GM21576 (cell line): Measurements from ENCODE around the gene TTC28.

Experiments
- ATAC-seq: cut with Tn5 transposase; IDR thresholded peaks from one replicate; pipeline ENCODE4 v1.9.1; 2021; ENCODE audit warnings: mild to moderate bottlenecking, moderate library complexity; ENCODE audit not compliant: unreplicated experiment

Gene TTC28

DNA sequence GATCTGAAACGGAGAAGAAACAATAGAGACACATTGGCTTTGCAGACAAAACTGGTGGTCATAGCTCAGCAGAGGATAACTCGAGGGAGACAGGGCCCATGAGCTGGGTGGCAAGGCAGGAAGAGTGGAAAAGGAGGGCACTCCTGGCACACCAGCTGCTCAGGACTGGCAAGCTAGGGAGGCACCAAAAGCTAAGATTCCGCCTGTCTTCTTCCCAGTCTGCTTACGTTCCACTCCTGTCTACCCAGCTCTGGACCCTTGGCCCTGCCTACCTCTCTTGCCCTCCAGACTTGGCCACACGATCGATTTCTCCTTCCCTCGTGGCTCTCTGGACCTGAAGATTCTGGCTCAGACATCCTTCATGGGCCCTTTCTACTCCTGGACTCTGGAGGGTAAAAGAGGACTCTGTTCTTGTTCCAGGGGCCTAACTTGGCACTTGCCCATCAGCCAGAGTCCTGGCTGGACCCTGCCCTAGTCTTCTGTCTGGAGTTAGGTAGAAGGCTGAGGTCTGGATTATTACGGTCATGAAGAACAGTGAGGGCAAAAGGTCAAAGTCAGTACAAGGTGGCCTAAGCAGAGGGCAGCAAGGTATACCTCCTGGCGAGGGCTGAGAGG lies 645.4 kb downstream of the TTC28 start:
- no peak for ATAC-seq

DNA sequence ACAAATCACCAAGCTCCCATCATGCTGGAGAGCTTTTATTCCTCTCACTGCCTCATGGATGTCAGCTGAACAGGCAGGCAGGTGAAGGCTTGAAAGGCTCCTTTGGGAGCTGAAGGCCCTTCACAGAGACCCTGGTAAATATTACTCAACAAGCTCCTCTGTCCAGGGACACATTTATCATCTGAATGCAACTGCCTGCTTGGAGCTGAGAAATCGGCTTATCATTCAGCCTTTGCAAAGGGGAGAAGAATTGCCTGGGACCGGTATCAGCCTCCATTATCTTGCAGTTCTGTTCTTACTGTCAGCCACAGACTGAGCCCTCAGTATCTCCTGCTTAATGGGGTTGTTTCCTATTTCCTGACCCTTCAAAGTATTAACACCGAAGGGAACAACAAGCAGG lies 646.8 kb downstream of the TTC28 start:
- no peak for ATAC-seq

DNA sequence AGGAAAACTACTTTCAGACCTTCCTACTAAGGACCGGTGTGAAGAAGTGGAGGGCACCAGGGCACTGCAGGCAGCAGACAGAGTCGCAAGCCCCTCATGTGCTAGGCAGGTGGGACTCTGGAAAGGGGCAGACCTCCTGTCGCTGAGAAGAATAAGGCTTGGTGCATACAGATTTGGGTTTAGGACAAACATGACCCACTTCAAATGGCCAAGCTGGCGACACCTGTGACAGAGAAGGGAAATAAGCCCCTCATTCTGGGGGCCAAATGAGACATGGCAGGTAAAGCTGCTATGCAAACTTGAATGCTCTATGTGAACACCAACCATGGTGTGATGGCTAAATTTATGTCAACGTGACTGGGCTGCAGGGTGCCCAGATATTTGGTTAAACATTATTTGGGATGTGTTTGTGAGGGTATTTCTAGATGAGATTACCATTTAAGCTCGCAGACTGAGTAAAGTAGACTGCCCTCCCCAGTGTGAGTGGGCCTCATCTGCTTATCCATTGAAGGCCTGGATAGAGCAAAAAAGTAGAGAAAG lies 648.2 kb downstream of the TTC28 start:
- ATAC-seq = no peak

DNA sequence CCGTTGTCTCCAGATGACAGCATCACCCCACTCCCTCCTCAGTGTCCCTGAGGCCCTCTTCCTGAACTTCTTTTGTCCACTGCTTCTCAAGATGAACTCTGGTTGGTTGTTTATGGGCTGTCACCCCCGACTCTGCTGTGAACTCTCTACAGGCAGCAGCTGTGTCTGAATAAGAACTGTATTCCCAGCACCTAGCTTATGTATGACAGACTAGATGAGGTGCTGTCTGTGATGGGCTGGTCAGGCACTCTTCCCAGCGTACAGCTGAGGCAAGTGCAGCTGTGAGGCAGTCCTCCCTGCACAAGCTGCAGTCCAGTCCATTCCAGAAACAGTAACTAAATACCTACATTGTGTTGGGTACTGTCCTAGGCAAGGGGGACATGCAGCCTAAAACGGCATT lies 649.2 kb downstream of the TTC28 start:
- ATAC-seq = no peak

DNA sequence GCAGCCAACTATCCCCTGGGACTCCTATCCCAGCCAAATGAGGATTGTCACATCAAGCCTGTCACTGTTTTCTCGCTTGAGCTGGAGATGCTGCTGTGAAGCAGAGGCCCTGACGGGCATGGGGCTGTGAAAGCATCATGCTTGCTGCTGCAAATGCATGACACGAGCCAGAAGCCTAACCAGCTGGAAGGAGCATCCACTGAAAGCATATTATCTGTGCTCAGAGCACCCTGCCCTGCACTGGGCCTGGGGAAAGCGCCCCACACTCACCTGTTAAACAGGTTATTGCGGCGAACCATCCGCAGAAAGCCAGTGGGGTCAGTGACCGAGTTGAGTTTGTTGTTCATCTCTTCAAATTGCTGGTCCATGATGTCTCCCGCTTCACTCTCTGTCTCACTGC lies 649.7 kb downstream of the TTC28 start:
- no peak for ATAC-seq

DNA sequence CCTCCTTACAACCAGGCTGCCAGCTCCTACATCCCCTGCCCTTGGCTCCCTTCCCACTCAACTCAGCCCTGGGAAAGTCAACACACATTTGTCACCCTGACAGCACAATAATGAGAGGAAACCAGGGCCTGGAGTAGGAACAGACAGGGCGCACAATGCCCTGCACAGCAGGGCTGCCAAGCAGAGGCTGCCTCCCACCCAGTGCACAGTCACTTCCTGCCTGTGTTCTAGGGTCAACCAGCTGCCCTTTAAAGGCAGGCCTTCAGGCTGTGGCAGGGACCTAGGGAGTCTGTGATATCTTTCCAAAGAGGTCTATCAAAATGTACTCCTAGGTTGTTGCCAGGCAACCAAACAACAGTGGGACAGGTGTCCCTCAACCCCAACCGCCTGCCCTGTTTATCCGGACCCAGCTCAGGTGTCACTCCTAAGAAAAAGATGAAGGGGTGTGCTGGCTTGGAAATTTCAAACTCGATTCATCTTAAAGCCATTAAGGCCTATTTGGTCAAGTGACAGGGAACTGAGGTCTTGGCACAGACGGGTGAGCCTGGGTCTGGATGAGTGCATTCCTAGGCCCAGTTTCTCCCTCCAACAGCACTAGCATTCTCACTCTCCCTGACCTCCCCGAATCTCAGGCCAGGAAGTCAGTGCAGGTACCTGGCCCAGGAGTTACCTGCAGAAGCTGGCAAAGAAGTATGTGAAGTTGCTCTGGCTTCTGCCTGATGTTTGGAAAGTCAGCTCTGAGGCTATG lies 650.3 kb downstream of the TTC28 start:
- ATAC-seq = no peak

DNA sequence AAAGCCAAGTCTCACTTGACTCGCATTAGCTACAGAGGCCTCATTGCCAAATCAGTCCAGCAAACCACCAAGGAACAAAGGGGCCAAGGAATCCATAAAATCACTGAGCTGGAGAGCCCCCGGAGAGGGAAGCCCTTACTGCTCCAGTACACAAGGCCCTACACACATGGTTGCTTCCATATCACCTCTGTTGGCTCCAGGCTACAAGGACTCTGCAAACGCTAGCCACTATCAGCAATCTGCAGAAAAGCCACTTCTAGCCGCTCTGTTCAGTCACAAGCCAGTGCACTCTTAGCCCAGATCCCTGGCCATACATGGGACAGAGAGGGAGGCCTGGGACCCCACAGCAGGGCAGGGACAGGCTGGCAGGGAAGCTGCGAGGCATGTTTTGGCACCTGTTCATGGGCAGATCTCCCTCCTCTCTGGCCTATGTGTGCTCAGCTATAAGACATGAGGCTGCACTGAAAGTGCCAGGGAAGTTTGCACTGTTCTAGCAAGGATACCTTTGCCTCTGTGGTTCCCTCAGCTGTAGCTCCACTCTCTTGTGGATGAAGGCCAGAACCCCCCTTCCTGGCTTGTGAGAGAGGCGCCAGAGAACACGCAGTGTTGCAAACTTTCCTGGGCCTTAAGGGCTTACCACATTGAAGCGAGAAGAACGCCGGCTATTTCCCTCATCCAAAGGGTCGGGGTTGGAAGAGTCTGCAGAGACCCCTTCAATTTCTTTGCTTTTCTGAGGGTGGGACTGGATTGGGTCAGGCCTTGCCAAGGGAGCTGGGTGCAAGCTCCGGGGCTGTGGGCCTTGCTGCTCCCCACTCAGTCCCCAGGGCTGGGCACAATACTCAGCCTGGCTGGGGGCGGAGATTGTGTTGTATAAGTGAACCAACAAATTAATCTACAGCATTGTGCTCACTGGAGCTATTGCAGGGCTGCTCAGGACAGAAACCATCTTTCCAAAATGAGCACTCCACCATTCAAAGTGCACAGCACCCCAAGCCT lies 651.9 kb downstream of the TTC28 start:
- no peak for ATAC-seq

DNA sequence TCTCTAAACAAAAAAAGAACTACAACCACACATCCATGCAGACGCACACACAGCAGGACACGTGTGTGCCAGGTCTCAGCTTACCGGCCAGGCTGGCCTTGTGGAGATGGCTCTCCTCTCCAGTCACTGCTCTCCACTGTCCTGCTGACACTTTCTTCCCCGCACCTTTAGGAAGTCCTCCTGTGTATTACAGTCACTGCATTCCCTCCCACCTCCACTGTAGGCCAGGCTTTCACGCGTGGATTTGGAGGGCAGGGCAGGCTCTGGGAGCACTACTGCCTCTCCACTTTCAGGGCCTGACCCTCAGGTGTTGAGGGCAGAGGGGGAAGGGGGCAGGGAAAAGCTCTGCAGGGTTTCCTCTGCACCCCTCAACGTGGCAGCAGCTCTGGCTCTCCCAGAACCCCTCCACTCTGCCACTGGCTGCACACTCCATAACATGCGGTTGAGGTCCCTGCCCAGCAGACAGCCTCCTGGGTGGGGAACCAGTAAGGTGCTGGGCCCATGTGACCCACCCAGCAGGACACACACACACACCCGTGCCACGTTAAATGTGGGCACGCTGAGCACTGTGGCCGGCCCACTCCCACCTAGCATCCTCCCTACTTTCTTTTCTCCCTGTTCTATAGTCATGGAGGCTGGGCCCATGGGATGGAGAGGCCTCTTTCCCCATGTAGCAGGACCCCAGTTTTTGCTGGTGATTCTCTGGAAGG lies 653.6 kb downstream of the TTC28 start:
- no peak for ATAC-seq

DNA sequence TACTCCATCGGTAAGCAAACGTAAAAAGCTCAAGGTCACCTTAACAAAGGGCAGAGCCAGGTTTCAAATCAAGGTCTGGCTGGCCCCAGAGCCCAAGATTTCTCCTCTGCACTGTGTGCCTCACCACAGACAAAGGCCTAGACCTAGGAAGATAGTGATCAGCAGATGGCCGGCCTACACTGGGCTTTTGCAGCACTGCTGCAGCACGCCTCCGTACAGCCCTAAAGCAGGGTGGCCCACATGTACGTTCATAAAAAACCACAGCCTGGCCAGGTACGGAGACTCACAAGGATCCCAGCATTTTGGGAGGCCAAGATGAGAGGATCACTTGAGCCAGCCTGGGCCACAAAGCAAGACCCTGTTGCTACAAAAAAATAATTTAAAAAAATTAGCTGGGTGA lies 654.3 kb downstream of the TTC28 start:
- no peak for ATAC-seq

DNA sequence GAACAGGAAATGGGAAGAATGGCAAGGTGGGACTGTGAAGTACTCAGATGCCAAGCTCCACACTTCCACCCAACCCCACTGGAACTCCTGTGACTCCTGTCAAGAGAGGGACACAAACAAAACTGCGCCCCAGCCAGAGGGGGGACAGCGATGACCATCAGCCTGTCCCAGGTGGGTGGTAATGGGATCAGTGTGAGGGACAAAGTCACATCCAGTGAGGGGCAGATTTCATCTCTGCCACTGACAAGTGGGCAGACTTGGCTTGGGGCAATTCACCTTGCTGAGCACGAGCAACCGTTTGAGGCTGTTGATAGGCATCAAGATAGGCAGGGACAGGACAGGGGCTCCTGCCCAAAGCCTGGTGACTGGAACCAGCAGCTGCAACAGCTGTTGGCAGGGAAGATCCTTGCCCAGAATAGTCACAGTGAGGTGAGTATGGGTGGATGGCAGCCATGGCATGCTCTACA lies 655.2 kb downstream of the TTC28 start:
- ATAC-seq = no peak

DNA sequence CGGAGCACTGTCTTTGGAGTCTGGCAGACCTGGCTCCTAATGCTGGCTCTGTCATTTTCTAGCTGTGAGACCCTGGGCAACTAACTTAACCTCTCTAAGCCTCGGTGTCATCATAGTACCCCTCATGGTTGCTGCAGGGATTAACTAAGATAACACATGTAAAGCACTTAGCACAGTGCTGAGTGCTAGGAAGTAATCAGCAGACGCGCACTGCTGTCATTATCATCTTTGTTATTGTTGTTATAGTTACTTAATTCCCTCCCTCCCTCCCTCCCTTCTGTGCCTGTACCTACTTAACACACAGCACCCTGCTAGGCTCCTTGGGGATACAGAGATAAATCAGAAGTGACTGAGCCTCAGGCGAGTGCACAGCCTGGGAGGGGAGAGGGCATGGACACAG lies 655.9 kb downstream of the TTC28 start:
- ATAC-seq = no peak

DNA sequence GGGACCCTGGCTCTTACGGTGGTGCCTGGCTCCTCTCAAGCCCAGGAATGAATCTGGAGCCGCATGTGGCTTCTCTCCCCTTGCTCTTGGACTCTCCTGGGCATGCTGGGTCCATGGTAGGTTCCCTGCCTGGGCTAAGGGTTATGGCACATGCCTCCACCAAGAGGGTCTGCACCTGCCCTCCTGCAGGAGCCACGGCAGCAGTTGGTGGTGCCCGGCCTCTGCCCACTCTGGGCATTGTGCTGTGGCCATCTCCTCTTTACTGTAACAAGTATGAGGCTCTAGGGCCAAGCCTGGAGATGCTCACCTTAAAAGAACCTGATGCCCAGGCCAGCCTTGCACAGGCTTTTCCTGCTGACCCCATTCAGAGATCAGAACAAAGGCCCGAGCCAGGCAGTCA lies 656.6 kb downstream of the TTC28 start:
- no peak for ATAC-seq

DNA sequence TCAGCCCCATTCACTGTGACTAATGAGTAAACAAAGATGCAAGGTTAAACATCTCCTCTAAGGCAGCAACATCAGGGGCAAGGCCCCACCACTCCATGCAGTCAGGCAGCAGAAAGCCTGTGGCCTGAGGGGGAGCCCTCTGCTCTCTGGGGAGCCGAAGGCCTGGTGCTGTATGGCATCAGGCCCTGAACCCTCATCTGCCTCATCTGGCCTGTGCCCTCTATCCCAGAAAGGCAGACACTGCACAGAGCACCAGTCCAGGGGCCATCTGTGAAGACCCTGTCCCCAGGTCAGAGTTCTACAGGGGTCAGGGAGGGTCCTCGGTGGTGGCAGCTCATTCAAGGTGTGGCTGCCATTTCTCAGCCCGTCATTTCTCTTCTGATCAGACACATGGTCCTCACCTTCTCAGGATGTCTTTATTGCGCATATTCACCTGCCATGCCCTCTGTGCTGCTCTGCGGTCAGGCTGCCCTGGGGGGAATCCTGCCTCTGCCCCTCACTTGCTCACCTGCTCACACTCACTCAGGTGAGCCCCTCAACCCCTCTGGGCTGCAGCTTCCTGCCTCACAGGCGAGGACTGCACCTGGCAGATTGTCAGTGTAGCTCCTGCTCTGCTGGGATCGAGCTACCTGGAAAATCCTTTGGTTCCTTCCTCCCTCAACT lies 657.5 kb downstream of the TTC28 start:
- ATAC-seq = no peak

DNA sequence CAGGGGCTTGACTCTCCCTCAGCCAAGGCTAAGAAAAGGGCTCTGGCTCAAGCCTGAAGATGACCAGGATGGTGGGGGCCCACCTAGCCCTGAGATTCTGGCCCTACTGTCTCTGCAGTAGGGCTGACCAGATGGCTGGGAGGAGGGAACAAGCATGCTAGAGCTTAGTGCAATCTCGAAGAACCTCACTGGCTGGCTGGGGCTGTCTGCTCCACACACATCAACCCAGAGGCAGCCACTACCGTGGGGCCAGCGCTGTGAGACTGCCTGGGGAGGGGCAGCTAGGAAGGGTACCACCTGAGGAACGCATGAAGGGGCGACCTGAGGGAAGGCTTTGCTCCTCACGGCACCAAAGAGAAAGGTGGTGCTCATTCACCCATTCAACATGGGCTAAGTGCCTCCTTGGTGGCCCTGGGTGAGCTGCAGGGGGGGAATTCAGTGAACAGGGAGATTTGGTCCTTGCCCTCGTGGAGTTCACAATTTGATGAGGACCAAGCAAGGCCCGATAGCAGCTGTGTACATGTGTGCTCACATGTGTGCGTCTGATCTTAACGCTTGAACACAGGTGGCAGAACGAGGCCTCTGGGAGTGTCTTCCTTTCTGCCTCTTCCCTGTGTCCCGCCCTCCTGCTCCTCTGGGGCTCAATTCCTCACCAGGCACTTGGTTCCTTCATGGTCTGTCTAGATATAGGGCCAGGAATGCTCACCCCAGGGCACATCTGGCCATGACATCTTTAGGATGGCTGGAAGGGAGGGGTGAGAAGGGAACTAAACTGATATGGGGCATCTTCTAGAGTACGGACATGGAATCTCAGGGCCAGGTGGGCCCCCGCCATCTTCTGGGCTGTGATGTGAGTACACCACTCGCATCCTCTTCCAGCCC lies 658.3 kb downstream of the TTC28 start:
- no peak for ATAC-seq

DNA sequence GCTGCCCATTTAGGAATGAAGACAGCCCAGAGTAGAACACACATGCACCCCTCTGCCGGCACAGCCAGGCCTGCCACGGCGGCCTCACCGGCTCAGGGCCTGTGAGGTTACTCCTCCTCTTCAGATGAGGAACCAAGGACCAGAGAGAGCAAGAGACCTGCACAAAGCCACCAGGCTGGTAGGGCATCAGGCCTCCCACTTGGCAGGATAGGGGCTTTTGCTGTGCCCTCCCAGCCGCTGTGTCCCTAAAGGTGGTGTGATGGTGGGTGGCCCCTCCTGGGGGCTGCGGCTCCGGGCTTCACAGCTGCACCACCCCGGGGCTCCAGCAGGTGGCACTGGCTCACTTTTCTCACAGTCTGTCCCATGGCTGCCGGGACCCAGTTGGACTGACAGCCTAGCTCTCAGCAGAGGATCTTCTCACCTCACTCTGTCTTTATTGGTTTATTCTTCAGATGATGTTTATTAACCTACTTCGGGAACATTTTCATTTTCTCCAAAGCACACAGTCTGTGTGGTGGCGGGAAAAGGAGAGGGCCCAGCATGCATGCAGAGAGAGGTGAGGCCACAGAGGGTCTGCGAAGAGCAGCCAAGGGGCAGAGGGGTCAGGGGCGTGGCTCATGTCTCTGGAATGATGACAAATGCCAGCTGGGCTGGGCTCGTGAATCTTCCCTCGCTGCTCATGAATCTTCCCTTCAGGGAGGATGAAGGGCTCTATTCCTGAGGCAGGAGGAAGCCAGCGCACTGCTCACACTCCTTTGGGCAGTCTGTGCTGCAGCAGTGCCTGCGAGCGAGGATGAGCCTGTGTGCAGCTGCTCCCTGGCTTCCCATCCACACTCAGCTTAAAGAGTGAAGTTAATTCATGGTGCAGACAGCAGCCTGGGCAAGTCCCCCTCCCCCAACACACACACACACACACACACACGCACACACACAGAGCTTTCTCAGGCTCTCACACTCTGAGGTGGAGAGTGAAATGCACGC lies 659.5 kb downstream of the TTC28 start:
- no peak for ATAC-seq

DNA sequence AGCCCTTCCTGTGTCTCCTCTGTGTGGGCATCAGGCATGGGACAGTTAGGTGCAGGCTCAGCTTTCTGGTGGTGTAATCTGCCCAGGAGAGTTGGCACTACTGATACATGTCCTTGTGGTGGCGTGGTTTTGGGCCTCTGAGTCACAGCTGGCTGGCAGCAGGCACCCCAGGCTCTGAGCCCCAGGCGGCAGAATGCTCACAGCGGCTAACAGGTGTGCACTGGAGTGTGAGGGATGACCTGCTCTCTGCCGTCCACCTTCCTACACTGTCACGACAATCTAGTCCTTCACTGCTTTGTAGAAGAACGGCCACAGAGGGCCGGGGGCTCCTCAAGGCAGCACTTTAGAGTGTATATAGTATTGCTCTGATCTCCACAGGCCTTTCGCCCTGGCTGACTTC lies 660.3 kb downstream of the TTC28 start:
- ATAC-seq = no peak

DNA sequence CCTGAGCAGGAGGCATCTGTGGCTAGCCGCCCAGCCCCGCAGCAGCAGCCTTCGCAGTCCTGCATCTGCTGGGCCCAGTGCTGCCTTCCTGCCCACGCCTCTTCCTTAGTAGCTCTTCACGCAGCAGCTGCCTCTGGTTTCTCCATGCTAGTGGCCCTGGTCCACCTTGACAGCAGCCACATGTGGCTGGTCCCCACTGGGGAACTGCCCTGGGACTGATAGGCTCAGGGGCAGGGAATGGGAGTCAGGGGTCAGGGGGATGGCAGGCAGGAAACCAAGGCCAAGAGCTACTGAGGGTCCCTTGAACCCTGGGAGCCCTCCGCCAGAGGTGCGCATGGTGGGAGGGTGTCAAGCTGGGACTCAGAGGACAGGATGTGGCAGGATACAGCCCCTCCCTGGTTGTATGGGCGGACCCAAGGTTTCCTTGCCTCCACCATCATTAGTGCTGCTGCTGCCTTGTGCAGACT lies 661.1 kb downstream of the TTC28 start:
- no peak for ATAC-seq

DNA sequence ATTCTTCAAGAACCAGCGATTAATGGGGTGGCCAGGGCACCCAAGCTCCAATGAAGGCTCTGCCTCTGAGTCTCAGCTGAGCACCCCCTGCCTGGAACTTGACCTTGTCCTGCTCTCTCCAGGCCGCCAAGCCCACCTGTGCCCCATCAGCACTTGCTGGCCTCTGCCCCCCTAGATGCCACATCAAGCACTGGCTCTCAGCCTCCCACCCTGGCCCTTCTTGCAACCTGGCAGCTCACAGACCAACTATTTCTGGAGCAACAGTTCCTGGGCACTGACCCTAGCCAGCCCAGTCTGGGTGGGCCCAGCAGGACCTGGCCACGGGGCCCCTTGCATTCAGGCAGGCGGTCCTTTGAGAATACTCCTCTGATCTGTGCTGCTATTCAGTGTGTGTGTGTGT lies 661.8 kb downstream of the TTC28 start:
- ATAC-seq = no peak
